Nephron progenitor cell (in vitro differentiated cells): Measurements from ENCODE around the gene UBE2V1.

Source experiments
- DNase-seq: peaks from one replicate; pipeline ENCODE4 v3.0.0; 2021
- H3K27ac Mint-ChIP-seq: 2 replicates; pipeline ENCODE4 v1.8.0; 2021; ENCODE audit warnings: mild to moderate bottlenecking, moderate library complexity, mixed read lengths
- H3K27me3 Mint-ChIP-seq: 2 replicates; pipeline ENCODE4 v1.8.0; 2021; ENCODE audit warnings: mild to moderate bottlenecking, low read depth, mixed read lengths; ENCODE audit not compliant: poor library complexity
- H3K36me3 Mint-ChIP-seq: 2 replicates; pipeline ENCODE4 v1.8.0; 2021; ENCODE audit warnings: low read depth, mixed read lengths
- H3K4me1 Mint-ChIP-seq: 2 replicates; pipeline ENCODE4 v1.8.0; 2021; ENCODE audit warnings: mixed read lengths
- H3K4me3 Mint-ChIP-seq: 2 replicates; pipeline ENCODE4 v1.8.0; 2021; ENCODE audit warnings: mild to moderate bottlenecking, moderate library complexity, mixed read lengths
- H3K9me3 Mint-ChIP-seq: 2 replicates; pipeline ENCODE4 v1.8.0; 2021; ENCODE audit warnings: mild to moderate bottlenecking, moderate library complexity, mixed read lengths
- TF ChIP-seq, protein P1 (sequence below): fragments of 200-600 bp; sonication (generic); IDR thresholded peaks from 2 replicates; pipeline ENCODE4 v1.5.0; 2021; ENCODE audit warnings: antibody characterized with exemption

UBE2V1 gene

DNA sequence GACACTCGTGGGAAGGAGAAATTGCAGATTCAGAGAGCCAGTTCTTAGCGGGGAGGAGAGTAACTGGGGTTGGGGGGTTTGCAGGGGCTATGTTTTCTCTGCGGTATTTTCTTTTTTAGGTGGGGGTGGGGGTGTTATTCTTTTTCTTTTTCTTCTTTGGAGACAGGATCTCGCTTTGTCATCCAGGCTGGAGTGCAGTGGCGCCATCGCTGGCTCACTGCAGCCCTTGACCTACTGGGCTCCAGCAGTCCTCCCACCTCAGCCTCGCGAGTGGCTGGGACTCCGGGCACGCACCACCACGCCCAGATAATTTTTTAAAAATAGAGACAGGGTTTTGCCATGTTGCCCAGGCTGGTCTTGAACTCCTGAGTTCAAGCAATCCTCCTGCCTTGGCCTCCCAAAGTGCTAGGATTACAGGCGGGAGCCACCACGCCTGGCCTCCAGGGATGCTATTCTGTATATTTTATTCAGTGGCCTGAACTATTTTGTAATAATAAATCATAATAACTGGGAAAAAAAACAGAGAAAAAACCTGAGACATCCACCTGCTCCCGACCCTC is 57.3 kb downstream of the UBE2V1 start:
- H3K27ac Mint-ChIP-seq, result peak overlapping the region; percentile 31
- H3K4me3 Mint-ChIP-seq, result no peak overlapping the region

DNA sequence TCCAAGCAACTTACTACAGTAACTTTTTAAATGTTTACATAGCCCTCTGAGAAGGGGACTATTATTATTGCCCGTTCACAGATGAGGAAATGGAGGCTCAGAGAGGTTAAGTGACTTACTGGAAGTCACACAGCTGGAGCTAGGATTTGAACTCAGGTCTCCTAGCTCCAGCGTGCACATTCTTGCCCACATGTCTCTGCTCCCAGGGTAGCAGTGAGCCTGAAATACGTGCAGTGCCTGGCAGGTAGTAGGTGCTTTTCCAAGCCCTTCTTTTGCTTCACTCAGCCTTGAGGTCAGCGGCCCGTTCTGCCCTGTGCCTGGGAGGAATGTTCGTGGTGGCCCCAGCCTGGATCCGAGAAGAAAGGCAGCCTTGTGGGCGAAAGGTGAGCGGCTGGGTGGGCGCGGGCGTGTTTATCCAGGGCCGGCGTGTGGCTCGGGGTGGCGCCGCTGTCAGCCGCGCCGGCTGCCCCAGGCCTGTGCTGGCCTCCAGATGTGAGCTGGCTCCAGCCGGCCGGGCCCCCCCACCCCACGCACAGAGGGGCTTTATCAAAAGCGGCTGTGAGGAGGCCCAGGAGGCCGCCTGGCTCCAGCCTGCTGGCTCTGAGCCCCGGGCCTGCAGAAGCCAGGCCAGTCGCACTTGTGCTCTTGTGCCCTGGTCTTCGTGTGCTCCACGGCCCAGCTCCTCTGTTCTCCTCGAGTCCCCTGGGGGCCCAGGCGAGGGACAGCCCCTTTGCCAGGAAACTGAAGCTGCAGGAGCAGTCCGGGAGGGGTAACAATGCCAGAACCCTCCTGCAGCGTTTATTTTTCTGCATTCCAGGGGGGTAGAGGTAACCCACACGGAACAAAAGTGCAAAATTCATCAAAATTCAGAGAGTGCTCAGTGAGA is 58.1 kb downstream of the UBE2V1 start:
- Mint-ChIP-seq H3K36me3 (no peaks in the 10 kb centered on the region), H3K27me3 (no peaks in the 10 kb centered on the region), H3K9me3 (no peaks in the 10 kb centered on the region), H3K4me3 (no peak overlapping the region), H3K4me1 (peaks cover 49% of the 10 kb centered on the region), H3K27ac (peak overlapping the region; percentile 31)
- peak; percentile 62 for DNase-seq
- TF ChIP-seq, protein P1, sequence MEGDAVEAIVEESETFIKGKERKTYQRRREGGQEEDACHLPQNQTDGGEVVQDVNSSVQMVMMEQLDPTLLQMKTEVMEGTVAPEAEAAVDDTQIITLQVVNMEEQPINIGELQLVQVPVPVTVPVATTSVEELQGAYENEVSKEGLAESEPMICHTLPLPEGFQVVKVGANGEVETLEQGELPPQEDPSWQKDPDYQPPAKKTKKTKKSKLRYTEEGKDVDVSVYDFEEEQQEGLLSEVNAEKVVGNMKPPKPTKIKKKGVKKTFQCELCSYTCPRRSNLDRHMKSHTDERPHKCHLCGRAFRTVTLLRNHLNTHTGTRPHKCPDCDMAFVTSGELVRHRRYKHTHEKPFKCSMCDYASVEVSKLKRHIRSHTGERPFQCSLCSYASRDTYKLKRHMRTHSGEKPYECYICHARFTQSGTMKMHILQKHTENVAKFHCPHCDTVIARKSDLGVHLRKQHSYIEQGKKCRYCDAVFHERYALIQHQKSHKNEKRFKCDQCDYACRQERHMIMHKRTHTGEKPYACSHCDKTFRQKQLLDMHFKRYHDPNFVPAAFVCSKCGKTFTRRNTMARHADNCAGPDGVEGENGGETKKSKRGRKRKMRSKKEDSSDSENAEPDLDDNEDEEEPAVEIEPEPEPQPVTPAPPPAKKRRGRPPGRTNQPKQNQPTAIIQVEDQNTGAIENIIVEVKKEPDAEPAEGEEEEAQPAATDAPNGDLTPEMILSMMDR, result no peak

More for the DNA sequence above, 57.3 kb downstream of the UBE2V1 start:
- H3K9me3 Mint-ChIP-seq, result no peaks in the 10 kb centered on the region
- peaks cover 47% of the 10 kb centered on the region for H3K4me1 Mint-ChIP-seq
- no peaks in the 10 kb centered on the region for H3K27me3 Mint-ChIP-seq
- TF ChIP-seq, protein P1, result no peak
- no peak for DNase-seq
- no peaks in the 10 kb centered on the region for H3K36me3 Mint-ChIP-seq

DNA sequence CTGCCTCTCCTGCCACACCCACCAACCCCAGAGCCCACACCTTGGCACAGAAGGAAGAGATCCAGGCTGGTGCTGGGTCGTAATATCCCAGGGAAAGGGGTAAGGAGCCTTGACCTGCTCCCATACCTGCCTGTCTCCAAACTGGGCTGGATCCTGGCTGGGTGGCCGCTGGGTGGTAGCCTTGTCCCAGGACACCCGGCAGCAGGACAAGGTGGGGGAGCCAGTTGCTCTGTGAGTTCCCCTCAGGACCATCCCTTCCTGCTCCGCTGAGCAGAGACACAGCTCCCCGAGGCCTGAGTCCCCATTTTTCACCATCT is 58.8 kb downstream of the UBE2V1 start:
- Mint-ChIP-seq H3K4me3 (no peak overlapping the region), H3K4me1 (peaks cover 49% of the 10 kb centered on the region), H3K9me3 (no peaks in the 10 kb centered on the region), H3K27ac (no peak overlapping the region), H3K27me3 (no peaks in the 10 kb centered on the region), H3K36me3 (no peaks in the 10 kb centered on the region)
- DNase-seq, result no peak
- TF ChIP-seq, protein P1, result no peak

DNA sequence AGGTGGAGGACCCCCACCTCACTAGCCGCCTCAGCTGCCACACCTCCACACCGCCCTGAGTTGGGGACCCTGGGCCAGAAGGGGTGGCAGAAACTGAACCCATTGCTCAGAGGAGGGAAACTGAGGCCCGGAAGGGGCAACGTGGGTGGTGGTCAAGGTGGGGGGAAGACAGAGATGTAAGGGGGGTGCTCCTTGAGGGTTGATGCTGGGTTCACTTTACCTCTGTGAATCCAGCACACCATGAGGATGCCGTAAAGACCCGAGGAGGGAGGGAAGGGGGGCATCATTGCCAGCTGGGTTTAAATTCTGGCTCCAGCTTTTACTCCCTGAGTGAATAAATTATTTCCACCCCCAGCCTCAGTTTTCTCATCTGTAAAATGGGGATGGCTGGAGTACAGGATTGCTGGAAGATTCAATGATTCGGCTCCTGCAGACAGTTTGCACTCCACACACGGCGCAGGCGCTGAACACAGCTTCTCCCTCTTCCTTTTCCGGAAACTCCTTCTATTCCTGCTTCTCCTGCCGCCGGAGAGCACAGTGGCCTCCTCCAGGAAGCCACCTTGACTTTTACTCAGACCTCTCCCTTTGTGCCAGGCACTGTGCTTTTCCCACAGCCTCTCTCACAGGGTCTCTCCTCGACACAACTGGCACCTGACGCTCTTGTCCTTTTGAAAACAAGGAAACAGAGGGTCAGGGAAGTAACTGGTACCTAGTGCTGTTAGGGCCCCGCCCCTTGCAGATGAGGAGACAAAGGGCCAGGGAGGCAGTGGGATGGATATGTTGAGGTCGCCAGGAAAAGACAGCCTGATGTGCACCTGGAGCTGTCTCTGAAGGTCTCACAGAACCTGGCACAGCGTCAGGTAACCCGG is 59.4 kb downstream of the UBE2V1 start:
- Mint-ChIP-seq H3K27ac (no peak overlapping the region), H3K36me3 (no peaks in the 10 kb centered on the region), H3K9me3 (no peaks in the 10 kb centered on the region), H3K27me3 (no peaks in the 10 kb centered on the region), H3K4me1 (peaks cover 53% of the 10 kb centered on the region), H3K4me3 (no peak overlapping the region)
- TF ChIP-seq, protein P1, result no peak
- DNase-seq, result no peak

DNA sequence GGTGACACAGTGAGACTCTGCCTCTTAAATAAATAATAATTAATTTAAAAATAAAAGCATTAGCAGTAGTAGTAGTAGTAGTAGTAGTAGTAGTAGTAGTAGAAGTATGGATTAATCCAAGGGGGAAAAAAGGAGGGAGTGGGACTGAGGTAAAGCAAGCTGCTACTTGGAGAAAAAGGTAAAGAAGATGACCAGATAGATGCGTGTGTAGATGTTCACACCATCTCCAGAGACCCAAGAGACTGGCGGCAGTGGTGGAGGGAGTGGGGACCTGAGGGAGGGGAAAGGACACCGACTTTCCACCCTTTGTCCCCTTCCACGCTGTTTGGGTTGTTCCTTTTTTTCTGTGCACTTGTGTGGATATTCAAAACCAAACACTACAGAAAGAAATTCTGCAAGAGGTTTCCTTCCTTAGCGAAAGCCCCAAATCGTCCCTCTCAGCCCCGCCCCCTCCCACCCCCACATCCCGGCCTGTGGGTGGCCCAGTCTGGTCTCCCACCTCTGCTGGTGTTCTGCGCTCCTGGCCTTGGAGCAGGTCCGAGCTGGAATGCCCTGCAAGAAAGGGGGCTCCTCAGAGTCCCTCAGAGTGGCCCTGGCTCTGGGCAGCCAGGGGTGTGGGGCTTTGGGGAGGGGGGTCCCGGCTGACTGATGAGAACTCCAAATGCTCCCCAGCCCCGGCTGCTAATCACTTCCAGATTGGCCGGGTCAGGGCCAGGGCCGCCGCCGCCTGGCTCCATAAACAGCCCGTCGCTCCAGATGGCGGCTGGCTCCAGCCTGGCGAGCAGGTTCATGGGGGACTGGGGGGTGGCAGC is 60.2 kb downstream of the UBE2V1 start:
- Mint-ChIP-seq H3K36me3 (no peaks in the 10 kb centered on the region), H3K4me1 (peaks cover 57% of the 10 kb centered on the region), H3K4me3 (peak overlapping the region; percentile 35), H3K27me3 (no peaks in the 10 kb centered on the region), H3K9me3 (no peaks in the 10 kb centered on the region), H3K27ac (no peak overlapping the region)
- TF ChIP-seq, protein P1, result no peak
- DNase-seq, result peak; percentile 55
